ENCODE results near the gene RBM20. TPM values are rescaled to one million over a fixed set of nuclear protein-coding genes. Genes with fewer than 3 reads are reported as not detected.

The RBM20 gene
- total and polyA plus RNA-seq, 2 of the 4 experiments (the other 2 are of a cell fraction) = under 0.01 to 0.15 TPM

DNA sequence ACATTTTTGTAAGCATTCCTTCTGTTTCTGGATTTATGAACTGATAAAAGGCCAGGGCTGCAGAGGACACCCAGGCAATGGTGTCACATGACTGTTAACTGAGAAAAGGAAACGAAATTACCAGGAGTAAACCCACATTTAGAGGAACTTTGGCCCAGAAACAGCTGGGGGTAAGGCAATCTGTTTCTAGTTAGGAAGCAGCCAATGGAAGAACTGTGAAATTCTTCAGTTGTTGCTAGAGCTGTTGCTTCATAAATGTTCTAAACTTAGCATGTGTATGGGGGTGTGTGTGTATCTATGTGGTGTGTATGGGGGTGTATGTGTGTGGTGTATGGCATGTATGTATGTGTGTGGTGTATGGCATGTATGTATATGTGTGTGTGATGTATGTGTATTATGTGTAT is 215.8 kb downstream of the RBM20 start:
- no peak overlapping the region for H2AFZ ChIP-seq (replicated peaks; ENCODE audit: low read length, poor library complexity)
- CTCF ChIA-PET = no interaction called here
- in situ Hi-C loops (cut with MboI; ENCODE audit: low sequenced_read_pairs) = no loop called here

More for the DNA sequence above, 215.8 kb downstream of the RBM20 start:
- no peaks in the 10 kb centered on the region for H3K9me3 ChIP-seq (ENCODE audit: control insufficient read depth, insufficient read depth, low read length)
- no peak overlapping the region for H3K23ac ChIP-seq (ENCODE audit: low read depth, low read length)
- no peak overlapping the region for H3K4ac ChIP-seq (ENCODE audit: low read depth, low read length)
- no peak overlapping the region for H2AK9ac ChIP-seq (replicated peaks; ENCODE audit: low read depth, low read length, poor library complexity)
- H3K4me1 ChIP-seq (ENCODE audit: control insufficient read depth, insufficient read depth, low read length) = peaks cover 23% of the 10 kb centered on the region
- peak; percentile 72 for DNase-seq
- TF ChIP-seq, protein P1, sequence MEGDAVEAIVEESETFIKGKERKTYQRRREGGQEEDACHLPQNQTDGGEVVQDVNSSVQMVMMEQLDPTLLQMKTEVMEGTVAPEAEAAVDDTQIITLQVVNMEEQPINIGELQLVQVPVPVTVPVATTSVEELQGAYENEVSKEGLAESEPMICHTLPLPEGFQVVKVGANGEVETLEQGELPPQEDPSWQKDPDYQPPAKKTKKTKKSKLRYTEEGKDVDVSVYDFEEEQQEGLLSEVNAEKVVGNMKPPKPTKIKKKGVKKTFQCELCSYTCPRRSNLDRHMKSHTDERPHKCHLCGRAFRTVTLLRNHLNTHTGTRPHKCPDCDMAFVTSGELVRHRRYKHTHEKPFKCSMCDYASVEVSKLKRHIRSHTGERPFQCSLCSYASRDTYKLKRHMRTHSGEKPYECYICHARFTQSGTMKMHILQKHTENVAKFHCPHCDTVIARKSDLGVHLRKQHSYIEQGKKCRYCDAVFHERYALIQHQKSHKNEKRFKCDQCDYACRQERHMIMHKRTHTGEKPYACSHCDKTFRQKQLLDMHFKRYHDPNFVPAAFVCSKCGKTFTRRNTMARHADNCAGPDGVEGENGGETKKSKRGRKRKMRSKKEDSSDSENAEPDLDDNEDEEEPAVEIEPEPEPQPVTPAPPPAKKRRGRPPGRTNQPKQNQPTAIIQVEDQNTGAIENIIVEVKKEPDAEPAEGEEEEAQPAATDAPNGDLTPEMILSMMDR (conservative IDR thresholded peaks at IDR 0.05; ENCODE audit: low read depth, low read length) = no peak
- peak; percentile 54; the same call in 1 of the 2 replicates for TF ChIP-seq CEBPB (IDR thresholded peaks at IDR 0.05; ENCODE audit: low read depth, low read length)
- no peak for TF ChIP-seq RCOR1 (IDR thresholded peaks at IDR 0.05; ENCODE audit: insufficient replicate concordance, low read length)
- intact Hi-C loops (cut with micrococcal nuclease) = loop anchor here (5.0 kb wide), 1 partner anchor 33 kb away; no protein-coding TSS in a partner anchor
- H3K27ac ChIP-seq (ENCODE audit: insufficient read depth, low read length) = peak overlapping the region; percentile 71; the same call in 1 of the 2 replicates
- H2AK5ac ChIP-seq (ENCODE audit: low read depth, low read length) = no peak overlapping the region
- no peak overlapping the region for H4K91ac ChIP-seq (ENCODE audit: insufficient read depth, low read depth, low read length)
- H3K9me1 ChIP-seq (ENCODE audit: insufficient read depth, low read length) = no peaks in the 10 kb centered on the region; the same call in 1 of the 2 replicates
- H3K36me3 ChIP-seq (ENCODE audit: control insufficient read depth, insufficient read depth, low read length) = no peaks in the 10 kb centered on the region
- no peaks in the 10 kb centered on the region for H3K27me3 ChIP-seq (ENCODE audit: control insufficient read depth, insufficient read depth, low read length)
- no peak overlapping the region for H2BK120ac ChIP-seq (ENCODE audit: low read depth, low read length)
- POLR2A ChIA-PET (ENCODE audit: unreplicated experiment) = no interaction called here
- dilution Hi-C loops (cut with HindIII; ENCODE audit: low sequenced_read_pairs, unreplicated experiment) = no loop called here
- H3K4me3 ChIP-seq (ENCODE audit: insufficient read depth, low read depth, low read length) = no peak overlapping the region
- no peak overlapping the region for H2BK20ac ChIP-seq (ENCODE audit: low read depth, low read length)
- no peak overlapping the region for H3K14ac ChIP-seq (replicated peaks; ENCODE audit: low read depth, low read length)
- peak overlapping the region; percentile 86 for H4K5ac ChIP-seq (ENCODE audit: low read depth, low read length)
- no peak overlapping the region for H2BK15ac ChIP-seq (ENCODE audit: low read depth, low read length)
- H3K56ac ChIP-seq (ENCODE audit: extremely low read depth, insufficient read depth, low read length) = no peak overlapping the region
- ATAC-seq (ENCODE audit: low read depth) = peak; percentile 68
- 0 out of 4 replicates have a peak overlapping the region, but pooled peaks of 1 of the 2 experiments have one; percentile 13 for H4K8ac ChIP-seq (ENCODE audit: low read depth in 2 of 2, low read length in 2 of 2)
- H3K4me2 ChIP-seq (ENCODE audit: low read depth, low read length) = peak overlapping the region; percentile 61
- no peak overlapping the region for H3K9ac ChIP-seq (ENCODE audit: low read depth, low read length)
- no TSS peak for BruUV-seq (replicated peaks)
- WGBS, 2 experiments (ENCODE audit: extremely low coverage in 2 of 2, insufficient read length in 1 of 2) = no CpG with 5 or more reads among the region's 1 CpG
- peak overlapping the region; percentile 91 for H3K18ac ChIP-seq (ENCODE audit: low read depth, low read length)
- H4K20me1 ChIP-seq (ENCODE audit: insufficient read depth, low read length) = no peaks in the 10 kb centered on the region
- H3K79me1 ChIP-seq (ENCODE audit: low read depth in 1 of 2, low read length in 2 of 2) = no peaks in the 10 kb centered on the region
- H2BK5ac ChIP-seq (ENCODE audit: low read depth, low read length, poor library complexity, severe bottlenecking) = peak overlapping the region; percentile 53
